Glutamatergic neuron (in vitro differentiated cells): ENCODE measurements around the gene GIPC2. TPM values are rescaled to one million over a fixed set of nuclear protein-coding genes. Genes with fewer than 3 reads are reported as not detected.

Source experiments
- DNase-seq: peaks from one replicate; pipeline ENCODE4 v3.0.0; 2022
- H3K27ac Mint-ChIP-seq: one replicate; pipeline ENCODE4 v1.8.0; 2020; ENCODE audit warnings: mild to moderate bottlenecking, mixed read lengths, inconsistent platforms; ENCODE audit not compliant: unreplicated experiment
- H3K27me3 Mint-ChIP-seq: one replicate; pipeline ENCODE4 v1.8.0; 2020; ENCODE audit warnings: mild to moderate bottlenecking, moderate library complexity, mixed read lengths, inconsistent platforms; ENCODE audit not compliant: unreplicated experiment
- H3K36me3 Mint-ChIP-seq: one replicate; pipeline ENCODE4 v1.8.0; 2020; ENCODE audit warnings: mild to moderate bottlenecking, mixed read lengths, inconsistent platforms; ENCODE audit not compliant: unreplicated experiment
- H3K4me1 Mint-ChIP-seq: one replicate; pipeline ENCODE4 v1.8.0; 2020; ENCODE audit warnings: mild to moderate bottlenecking, low read depth, mixed read lengths, inconsistent platforms; ENCODE audit not compliant: unreplicated experiment
- H3K4me3 Mint-ChIP-seq: one replicate; pipeline ENCODE4 v1.8.0; 2020; ENCODE audit warnings: mild to moderate bottlenecking, mixed read lengths, inconsistent platforms; ENCODE audit not compliant: unreplicated experiment
- H3K9me3 Mint-ChIP-seq: one replicate; pipeline ENCODE4 v1.8.0; 2020; ENCODE audit warnings: mild to moderate bottlenecking, moderate library complexity, mixed read lengths, inconsistent platforms; ENCODE audit not compliant: unreplicated experiment
- CTCF ChIP-seq: fragments of 200-600 bp; sonication (generic); IDR thresholded peaks from one replicate; pipeline ENCODE4 v1.5.0; 2021; ENCODE audit not compliant: partially characterized antibody, unreplicated experiment
- total RNA-seq: library from RNA; stranded (reverse); fragmentation: NEBNext Ultra II Directional; extraction: Animal tissue kit (Norgen Biotek cat#: 25700); gene quantifications from one replicate; pipeline ENCODE4 v1.2.1, GENCODE V29; 2021; ENCODE audit not compliant: unreplicated experiment

GIPC2 gene
- total RNA-seq, 1 donor from 2014 or later: not detected

GRCh38 chr1:78045563-78045925 lies 222 bp upstream of the GIPC2 start:
- Mint-ChIP-seq H3K27me3 (peaks cover 13% of the 10 kb centered on the region), H3K4me1 (peaks cover 7% of the 10 kb centered on the region), H3K4me3 (peak overlapping the region; percentile 82), H3K27ac (no peak overlapping the region), H3K9me3 (no peaks in the 10 kb centered on the region), H3K36me3 (peaks cover 10% of the 10 kb centered on the region)
- no peak for DNase-seq
- no peak for TF ChIP-seq CTCF

DNA sequence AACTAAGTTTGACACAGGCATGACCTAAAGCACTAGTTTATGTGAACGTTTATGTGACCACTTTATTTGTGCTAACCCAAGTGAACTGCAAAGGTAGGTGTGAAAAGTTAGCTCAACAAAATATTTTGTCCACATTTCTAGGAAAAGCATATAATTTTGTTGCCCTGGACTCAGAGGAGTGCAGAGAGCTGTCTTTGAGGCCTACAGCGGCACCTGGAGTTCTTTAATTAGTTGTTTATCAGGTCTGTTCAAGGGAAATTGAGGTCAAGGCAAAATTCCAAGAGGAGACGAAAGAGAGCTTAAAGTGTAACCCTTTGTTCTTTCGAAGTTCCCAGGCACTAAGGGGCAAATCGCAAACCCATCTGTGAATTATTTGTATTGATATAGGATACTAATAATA lies 1.3 kb downstream of the GIPC2 start:
- Mint-ChIP-seq H3K36me3 (peaks cover 10% of the 10 kb centered on the region), H3K4me3 (no peak overlapping the region)

GRCh38 chr1:78047631-78048030 lies 1.9 kb downstream of the GIPC2 start:
- TF ChIP-seq CTCF: no peak
- Mint-ChIP-seq H3K27me3 (peaks cover 13% of the 10 kb centered on the region), H3K9me3 (peaks cover 2% of the 10 kb centered on the region), H3K36me3 (peaks cover 10% of the 10 kb centered on the region), H3K4me3 (no peak overlapping the region), H3K27ac (no peak overlapping the region), H3K4me1 (peaks cover 7% of the 10 kb centered on the region)
- DNase-seq: no peak

More for the DNA sequence above, 1.3 kb downstream of the GIPC2 start:
- Mint-ChIP-seq H3K27me3 (peaks cover 13% of the 10 kb centered on the region), H3K4me1 (peaks cover 7% of the 10 kb centered on the region), H3K27ac (no peak overlapping the region), H3K9me3 (peaks cover under 1% of the 10 kb centered on the region)
- DNase-seq: no peak
- no peak for TF ChIP-seq CTCF

DNA sequence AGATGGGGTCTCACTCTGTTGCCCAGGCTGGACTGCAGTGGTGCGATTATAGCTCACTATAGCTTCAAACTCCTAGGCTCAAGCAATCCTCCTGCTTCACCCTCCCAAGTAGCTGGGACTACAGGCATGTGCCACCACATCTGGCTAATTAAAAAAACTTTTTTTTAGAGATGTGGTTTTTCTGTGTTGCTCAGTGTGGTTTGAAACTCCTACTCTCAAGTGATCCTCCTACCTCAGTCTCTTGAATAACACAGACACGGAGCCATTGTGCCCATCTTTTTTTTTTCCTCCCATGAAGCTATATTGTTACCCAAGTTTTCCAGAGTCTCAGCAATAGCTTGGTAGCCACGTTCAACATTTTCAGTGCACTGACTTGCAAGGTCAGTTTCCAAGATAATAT lies 2.7 kb downstream of the GIPC2 start:
- H3K36me3 Mint-ChIP-seq: peaks cover 10% of the 10 kb centered on the region
- no peak overlapping the region for H3K27ac Mint-ChIP-seq
- H3K4me3 Mint-ChIP-seq: no peak overlapping the region

GRCh38 chr1:78049396-78049795 lies 3.6 kb downstream of the GIPC2 start:
- H3K27me3 Mint-ChIP-seq: peaks cover 13% of the 10 kb centered on the region
- no peak for TF ChIP-seq CTCF
- H3K36me3 Mint-ChIP-seq: peaks cover 10% of the 10 kb centered on the region
- peaks cover 7% of the 10 kb centered on the region for H3K4me1 Mint-ChIP-seq
- peaks cover 2% of the 10 kb centered on the region for H3K9me3 Mint-ChIP-seq
- no peak overlapping the region for H3K27ac Mint-ChIP-seq
- H3K4me3 Mint-ChIP-seq: no peak overlapping the region
- no peak for DNase-seq

More for the DNA sequence above, 2.7 kb downstream of the GIPC2 start:
- no peak for DNase-seq
- Mint-ChIP-seq H3K4me1 (peaks cover 7% of the 10 kb centered on the region), H3K27me3 (peaks cover 13% of the 10 kb centered on the region), H3K9me3 (peaks cover 2% of the 10 kb centered on the region)
- TF ChIP-seq CTCF: no peak
